Measurements from ENCODE around the gene EIPR1. TPM values are rescaled to one million over a fixed set of nuclear protein-coding genes. Genes with fewer than 3 reads are reported as not detected.

The EIPR1 gene
- polyA plus RNA-seq, 1 donor from 2014 or later = 138 TPM

- Histone ChIP-seq H3K27ac (ENCODE audit: low read length) (no peak overlapping the region), H4K20me1 (ENCODE audit: insufficient read depth) (no peaks in the 10 kb centered on the region), H3K4me2 (ENCODE audit: low read length) (no peak overlapping the region), H3K9me3 (ENCODE audit: low read length) (peaks cover 4% of the 10 kb centered on the region), H3K9ac (ENCODE audit: low read length) (no peak overlapping the region), H3K4me3 (ENCODE audit: low read length) (no peak overlapping the region), H3K36me3 (ENCODE audit: insufficient read depth, low read length) (no peaks in the 10 kb centered on the region), H3F3A (ENCODE audit: insufficient read depth, low read length, poor library complexity, severe bottlenecking) (no peaks in the 10 kb centered on the region), H2AFZ (ENCODE audit: low read depth, low read length) (no peak overlapping the region), H3K79me2 (replicated peaks; ENCODE audit: insufficient read depth, low read length) (no peaks in the 10 kb centered on the region), H3K9me2 (ENCODE audit: insufficient read depth, low read length) (no peaks in the 10 kb centered on the region), H3K27me3 (ENCODE audit: insufficient read depth, low read depth, low read length) (no peaks in the 10 kb centered on the region)
- TF ChIP-seq POLR2AphosphoS5 (IDR thresholded peaks at IDR 0.05) = no peak
- no peak for TF ChIP-seq REST (IDR thresholded peaks at IDR 0.05; ENCODE audit: borderline replicate concordance)
- no peak for TF ChIP-seq CTCF (IDR thresholded peaks at IDR 0.05; ENCODE audit: poor library complexity, severe bottlenecking)
- TF ChIP-seq EP300 (conservative IDR thresholded peaks at IDR 0.05; ENCODE audit: poor library complexity, severe bottlenecking) = no peak
- TF ChIP-seq EZH2 (IDR thresholded peaks at IDR 0.05; ENCODE audit: borderline replicate concordance, insufficient read depth, low read length, poor library complexity, severe bottlenecking) = no peak
- TF ChIP-seq SMC3 (conservative IDR thresholded peaks at IDR 0.05; ENCODE audit: poor library complexity) = no peak
- no peak for TF ChIP-seq RAD21 (conservative IDR thresholded peaks at IDR 0.05)
- no peak for TF ChIP-seq TAF1 (IDR thresholded peaks at IDR 0.05; ENCODE audit: low read depth)
- no peak for TF ChIP-seq MXI1 (conservative IDR thresholded peaks at IDR 0.05; ENCODE audit: poor library complexity, severe bottlenecking)
Observed at GRCh38 chr2:3272761-3273160, 104.9 kb downstream of the EIPR1 start.

GRCh38 chr2:3270095-3270478 is 107.5 kb downstream of the EIPR1 start:
- no peak overlapping the region for H3K9ac ChIP-seq (ENCODE audit: low read length)
- no peaks in the 10 kb centered on the region for H3K9me2 ChIP-seq (ENCODE audit: insufficient read depth, low read length)
- no peak overlapping the region for H3K4me3 ChIP-seq (ENCODE audit: low read length)
- TF ChIP-seq CTCF (IDR thresholded peaks at IDR 0.05; ENCODE audit: poor library complexity, severe bottlenecking) = no peak
- TF ChIP-seq POLR2AphosphoS5 (IDR thresholded peaks at IDR 0.05) = no peak
- TF ChIP-seq SMC3 (conservative IDR thresholded peaks at IDR 0.05; ENCODE audit: poor library complexity) = no peak
- H3F3A ChIP-seq (ENCODE audit: insufficient read depth, low read length, poor library complexity, severe bottlenecking) = no peaks in the 10 kb centered on the region
- H3K9me3 ChIP-seq (ENCODE audit: low read length) = peaks cover 4% of the 10 kb centered on the region
- H3K36me3 ChIP-seq (ENCODE audit: insufficient read depth, low read length) = no peaks in the 10 kb centered on the region
- no peak overlapping the region for H3K4me2 ChIP-seq (ENCODE audit: low read length)
- H4K20me1 ChIP-seq (ENCODE audit: insufficient read depth) = no peaks in the 10 kb centered on the region
- H2AFZ ChIP-seq (ENCODE audit: low read depth, low read length) = no peak overlapping the region
- H3K27ac ChIP-seq (ENCODE audit: low read length) = no peak overlapping the region
- no peaks in the 10 kb centered on the region for H3K27me3 ChIP-seq (ENCODE audit: insufficient read depth, low read depth, low read length)
- H3K79me2 ChIP-seq (replicated peaks; ENCODE audit: insufficient read depth, low read length) = no peaks in the 10 kb centered on the region

Measured in neural cell (in vitro differentiated cells).